Liver (tissue), 9 donors: ENCODE results near the gene TRPM1. TPM values are rescaled to one million over a fixed set of nuclear protein-coding genes. Genes with fewer than 3 reads are reported as not detected.

Experiments
- DNase-seq: peaks from one replicate; pipeline ENCODE4 v3.0.0-alpha.2; 2017; ENCODE audit warnings: low spot score
- H3K27ac ChIP-seq, 2 donors: one replicate each; pipeline ENCODE4 v1.7.0; 2013; ENCODE audit warnings: inconsistent platforms in 2 of 2, low read length in 2 of 2, control low read depth in 1 of 2, low read depth in 1 of 2, mild to moderate bottlenecking in 1 of 2
- H3K27me3 ChIP-seq, 4 donors: one replicate each; pipeline versions ENCODE4 v1.6.1 to v1.7.0; 2013; ENCODE audit warnings: low read length in 3 of 4, inconsistent platforms in 1 of 4, mild to moderate bottlenecking in 1 of 4, moderate library complexity in 1 of 4; ENCODE audit not compliant: control insufficient read depth in 4 of 4, insufficient read depth in 4 of 4
- H3K36me3 ChIP-seq, 4 donors: one replicate each; pipeline versions ENCODE4 v1.6.1 to v1.7.0; 2013; ENCODE audit warnings: low read length in 3 of 4, mild to moderate bottlenecking in 3 of 4, low read depth in 1 of 4, moderate library complexity in 1 of 4; ENCODE audit not compliant: control insufficient read depth in 4 of 4, insufficient read depth in 3 of 4
- H3K4me1 ChIP-seq, 4 donors: one replicate each; pipeline versions ENCODE4 v1.6.1 to v1.7.0; 2013; ENCODE audit warnings: low read length in 3 of 4, mild to moderate bottlenecking in 3 of 4, moderate library complexity in 1 of 4; ENCODE audit not compliant: control insufficient read depth in 4 of 4, insufficient read depth in 4 of 4
- H3K4me3 ChIP-seq, 3 donors: one replicate each; pipeline versions ENCODE4 v1.6.1 to v1.7.0; 2013; ENCODE audit warnings: low read length in 3 of 3, control low read depth in 1 of 3, low read depth in 1 of 3, mild to moderate bottlenecking in 1 of 3
- H3K9ac ChIP-seq, 2 donors: one replicate each; pipeline ENCODE4 v1.7.0; 2013; ENCODE audit warnings: low read length in 2 of 2, mild to moderate bottlenecking in 2 of 2, moderate library complexity in 2 of 2, control low read depth in 1 of 2, low read depth in 1 of 2
- H3K9me3 ChIP-seq, 4 donors: one replicate each; pipeline versions ENCODE4 v1.6.1 to v1.7.0; 2013; ENCODE audit warnings: low read length in 3 of 4; ENCODE audit not compliant: control insufficient read depth in 4 of 4
- EGR1 ChIP-seq, 2 donors: IDR thresholded peaks; 2 replicates each; pipeline ENCODE4 v1.6.1; 2016 to 2018; ENCODE audit warnings: antibody characterized with exemption in 2 of 2, low read depth in 2 of 2
- FOXA1 ChIP-seq: IDR thresholded peaks from 2 replicates; pipeline ENCODE4 v1.6.1; 2016; ENCODE audit warnings: antibody characterized with exemption
- FOXA2 ChIP-seq: IDR thresholded peaks from 2 replicates; pipeline ENCODE4 v1.6.1; 2016; ENCODE audit warnings: antibody characterized with exemption
- GABPA ChIP-seq, 2 donors: IDR thresholded peaks in 1 of 2; conservative IDR thresholded peaks in 1 of 2; 2 replicates each; pipeline ENCODE4 v1.6.1; 2016; ENCODE audit warnings: antibody characterized with exemption in 2 of 2, mild to moderate bottlenecking in 1 of 2, moderate library complexity in 1 of 2
- HNF4A ChIP-seq, 2 donors: conservative IDR thresholded peaks; 2 replicates each; pipeline ENCODE4 v1.6.1; 2016; ENCODE audit warnings: antibody characterized with exemption in 2 of 2, mild to moderate bottlenecking in 2 of 2
- HNF4G ChIP-seq: IDR thresholded peaks from 2 replicates; pipeline ENCODE4 v1.6.1; 2016; ENCODE audit warnings: antibody characterized with exemption
- JUND ChIP-seq, 2 donors: IDR thresholded peaks; 2 replicates each; pipeline ENCODE4 v1.6.1; 2016; ENCODE audit warnings: antibody characterized with exemption in 2 of 2
- NR2F2 ChIP-seq: IDR thresholded peaks from 2 replicates; pipeline ENCODE4 v1.6.1; 2016; ENCODE audit warnings: antibody characterized with exemption
- RAD21 ChIP-seq, 2 donors: IDR thresholded peaks; 2 replicates each; pipeline ENCODE4 v1.6.1; 2016; ENCODE audit warnings: antibody characterized with exemption in 2 of 2, mild to moderate bottlenecking in 2 of 2
- RXRA ChIP-seq, 2 donors: IDR thresholded peaks; 2 replicates each; pipeline ENCODE4 v1.6.1; 2017 to 2018; ENCODE audit warnings: antibody characterized with exemption in 2 of 2, mild to moderate bottlenecking in 1 of 2
- SP1 ChIP-seq: IDR thresholded peaks from 2 replicates; pipeline ENCODE4 v1.6.1; 2018; ENCODE audit warnings: antibody characterized with exemption, mild to moderate bottlenecking
- TAF1 ChIP-seq: conservative IDR thresholded peaks from 2 replicates; pipeline ENCODE4 v1.6.1; 2016; ENCODE audit warnings: antibody characterized with exemption, mild to moderate bottlenecking
- YY1 ChIP-seq: IDR thresholded peaks from 2 replicates; pipeline ENCODE4 v1.6.1; 2016; ENCODE audit warnings: antibody characterized with exemption, mild to moderate bottlenecking
- WGBS: extraction: QIAGEN DNeasy Blood & Tissue Kit; methylation state at CpG from one replicate; pipeline ENCODE4 v1.1.7; 2013; 5-methylcytosine and 5-hydroxymethylcytosine counted together
- polyA plus RNA-seq, 2 donors: library from polyadenylated mRNA; stranded (reverse) in 1 of 2; unstranded in 1 of 2; fragments of 200-250 nt in 1 of 2; fragments of >200 nt in 1 of 2; fragmentation: Nextera tagmentation in 1 of 2; extraction: Ambion mirVana in 1 of 2; gene quantifications; one replicate each; pipeline versions ENCODE4 v1.2.1 to v1.2.3, GENCODE V29; 2013 to 2015
- total RNA-seq, 2 donors: library from RNA; depleted of rRNA; stranded (reverse); fragments of >200 nt; gene quantifications; one replicate each; pipeline ENCODE4 v1.2.3, GENCODE V29; 2014
- TF ChIP-seq, protein P1 (sequence below): fragments of 150-350 bp; IDR thresholded peaks from 2 replicates; pipeline ENCODE4 v1.5.1; 2017; ENCODE audit warnings: improper control_type of control experiment, low read depth, low read length; ENCODE audit not compliant: missing input control
- TF ChIP-seq, protein P2 (sequence below): IDR thresholded peaks from 2 replicates; pipeline ENCODE4 v1.6.1; 2016; ENCODE audit warnings: antibody characterized with exemption
- TF ChIP-seq, protein P3 (sequence below): IDR thresholded peaks from 2 replicates; pipeline ENCODE4 v1.6.1; 2016; ENCODE audit warnings: antibody characterized with exemption
- TF ChIP-seq, protein P4 (sequence below): IDR thresholded peaks from 2 replicates; pipeline ENCODE4 v1.6.1; 2016; ENCODE audit warnings: antibody characterized with exemption, mild to moderate bottlenecking
- TF ChIP-seq, protein P5 (sequence below): IDR thresholded peaks from 2 replicates; pipeline ENCODE4 v1.6.1; 2016; ENCODE audit warnings: antibody characterized with exemption
- donor health status: healthy.
- donor health status: healthy.
- donor health status: healthy.
- donor health status: healthy.
- donor health status: healthy.

TRPM1 gene
- total and polyA plus RNA-seq, 4 donors, result not detected

DNA sequence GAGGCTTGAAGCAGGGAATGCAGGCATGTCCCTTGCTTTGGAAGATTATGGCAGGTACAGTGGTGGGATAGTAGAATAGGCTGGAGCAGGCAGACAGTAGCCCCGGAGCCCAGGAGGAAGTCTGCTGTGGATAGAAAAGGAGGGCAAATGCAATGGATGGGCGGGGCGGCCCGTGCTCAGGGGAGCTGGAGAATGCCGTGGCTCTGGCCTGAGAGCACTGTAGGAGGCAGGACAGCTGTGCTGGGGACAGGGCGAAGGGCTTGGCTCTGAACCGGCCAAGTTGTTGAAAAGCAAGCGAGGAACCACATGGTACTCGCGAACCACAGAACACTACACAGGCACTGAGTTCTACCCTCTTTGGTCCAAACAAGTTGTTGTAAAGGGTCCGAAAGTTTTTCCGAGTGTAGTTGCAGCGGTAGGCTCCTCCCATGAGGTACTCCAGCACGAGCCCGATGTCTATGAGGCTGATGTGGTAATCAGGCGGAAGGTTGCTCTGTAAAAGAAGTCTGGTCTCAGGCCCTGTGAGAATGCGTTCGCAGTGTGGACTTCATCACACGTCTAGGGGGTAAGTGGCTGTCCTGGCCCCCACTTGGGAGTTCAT is 54.7 kb downstream of the TRPM1 start (continued):
- TF ChIP-seq, protein P1, sequence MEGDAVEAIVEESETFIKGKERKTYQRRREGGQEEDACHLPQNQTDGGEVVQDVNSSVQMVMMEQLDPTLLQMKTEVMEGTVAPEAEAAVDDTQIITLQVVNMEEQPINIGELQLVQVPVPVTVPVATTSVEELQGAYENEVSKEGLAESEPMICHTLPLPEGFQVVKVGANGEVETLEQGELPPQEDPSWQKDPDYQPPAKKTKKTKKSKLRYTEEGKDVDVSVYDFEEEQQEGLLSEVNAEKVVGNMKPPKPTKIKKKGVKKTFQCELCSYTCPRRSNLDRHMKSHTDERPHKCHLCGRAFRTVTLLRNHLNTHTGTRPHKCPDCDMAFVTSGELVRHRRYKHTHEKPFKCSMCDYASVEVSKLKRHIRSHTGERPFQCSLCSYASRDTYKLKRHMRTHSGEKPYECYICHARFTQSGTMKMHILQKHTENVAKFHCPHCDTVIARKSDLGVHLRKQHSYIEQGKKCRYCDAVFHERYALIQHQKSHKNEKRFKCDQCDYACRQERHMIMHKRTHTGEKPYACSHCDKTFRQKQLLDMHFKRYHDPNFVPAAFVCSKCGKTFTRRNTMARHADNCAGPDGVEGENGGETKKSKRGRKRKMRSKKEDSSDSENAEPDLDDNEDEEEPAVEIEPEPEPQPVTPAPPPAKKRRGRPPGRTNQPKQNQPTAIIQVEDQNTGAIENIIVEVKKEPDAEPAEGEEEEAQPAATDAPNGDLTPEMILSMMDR, result no peak
- TF ChIP-seq HNF4G, result no peak

DNA sequence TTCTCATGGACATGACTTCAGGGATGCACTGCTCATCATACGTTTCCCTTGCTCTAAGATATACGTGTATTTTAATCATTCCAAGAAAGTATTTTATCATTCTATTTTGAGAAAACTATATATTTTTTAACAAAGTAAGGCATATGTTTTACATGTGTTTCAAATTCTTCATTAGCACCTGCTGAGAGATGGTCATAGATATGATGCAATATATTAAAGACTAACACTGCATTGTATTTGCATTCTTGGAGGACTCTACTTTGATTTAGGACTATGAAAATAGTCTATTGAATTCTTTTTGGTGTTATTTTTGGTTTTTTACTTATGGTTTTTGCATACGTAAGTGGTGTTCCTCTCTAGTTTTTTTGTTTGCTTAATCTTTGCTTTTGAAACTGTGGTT is 55.9 kb downstream of the TRPM1 start:
- H3K4me1 ChIP-seq, result no peaks in the 10 kb centered on the region
- H3K27ac ChIP-seq, result no peak overlapping the region
- no peak overlapping the region for H3K9ac ChIP-seq
- H3K4me3 ChIP-seq, result no peak overlapping the region
- H3K27me3 ChIP-seq, result no peaks in the 10 kb centered on the region
- 94% methylated on average over 3 of the region's 3 CpGs for WGBS
- no peaks in the 10 kb centered on the region for H3K9me3 ChIP-seq
- TF ChIP-seq JUND (IDR thresholded peaks at IDR 0.05) (no peak), NR2F2 (no peak), EGR1 (IDR thresholded peaks at IDR 0.05; ENCODE audit: low read depth in 2 of 2) (no peak), RXRA (IDR thresholded peaks at IDR 0.05) (no peak), TAF1 (no peak), SP1 (no peak), GABPA (IDR thresholded peaks at IDR 0.05 in 1 of 2, conservative IDR thresholded peaks at IDR 0.05 in 1 of 2) (no peak), RAD21 (IDR thresholded peaks at IDR 0.05) (no peak), FOXA2 (no peak), HNF4A (conservative IDR thresholded peaks at IDR 0.05) (no peak), FOXA1 (no peak), HNF4G (no peak), YY1 (no peak)
- TF ChIP-seq, protein P2, sequence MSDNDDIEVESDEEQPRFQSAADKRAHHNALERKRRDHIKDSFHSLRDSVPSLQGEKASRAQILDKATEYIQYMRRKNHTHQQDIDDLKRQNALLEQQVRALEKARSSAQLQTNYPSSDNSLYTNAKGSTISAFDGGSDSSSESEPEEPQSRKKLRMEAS, result no peak
- TF ChIP-seq, protein P3, sequence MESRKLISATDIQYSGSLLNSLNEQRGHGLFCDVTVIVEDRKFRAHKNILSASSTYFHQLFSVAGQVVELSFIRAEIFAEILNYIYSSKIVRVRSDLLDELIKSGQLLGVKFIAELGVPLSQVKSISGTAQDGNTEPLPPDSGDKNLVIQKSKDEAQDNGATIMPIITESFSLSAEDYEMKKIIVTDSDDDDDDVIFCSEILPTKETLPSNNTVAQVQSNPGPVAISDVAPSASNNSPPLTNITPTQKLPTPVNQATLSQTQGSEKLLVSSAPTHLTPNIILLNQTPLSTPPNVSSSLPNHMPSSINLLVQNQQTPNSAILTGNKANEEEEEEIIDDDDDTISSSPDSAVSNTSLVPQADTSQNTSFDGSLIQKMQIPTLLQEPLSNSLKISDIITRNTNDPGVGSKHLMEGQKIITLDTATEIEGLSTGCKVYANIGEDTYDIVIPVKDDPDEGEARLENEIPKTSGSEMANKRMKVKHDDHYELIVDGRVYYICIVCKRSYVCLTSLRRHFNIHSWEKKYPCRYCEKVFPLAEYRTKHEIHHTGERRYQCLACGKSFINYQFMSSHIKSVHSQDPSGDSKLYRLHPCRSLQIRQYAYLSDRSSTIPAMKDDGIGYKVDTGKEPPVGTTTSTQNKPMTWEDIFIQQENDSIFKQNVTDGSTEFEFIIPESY, result no peak
- TF ChIP-seq, protein P4, sequence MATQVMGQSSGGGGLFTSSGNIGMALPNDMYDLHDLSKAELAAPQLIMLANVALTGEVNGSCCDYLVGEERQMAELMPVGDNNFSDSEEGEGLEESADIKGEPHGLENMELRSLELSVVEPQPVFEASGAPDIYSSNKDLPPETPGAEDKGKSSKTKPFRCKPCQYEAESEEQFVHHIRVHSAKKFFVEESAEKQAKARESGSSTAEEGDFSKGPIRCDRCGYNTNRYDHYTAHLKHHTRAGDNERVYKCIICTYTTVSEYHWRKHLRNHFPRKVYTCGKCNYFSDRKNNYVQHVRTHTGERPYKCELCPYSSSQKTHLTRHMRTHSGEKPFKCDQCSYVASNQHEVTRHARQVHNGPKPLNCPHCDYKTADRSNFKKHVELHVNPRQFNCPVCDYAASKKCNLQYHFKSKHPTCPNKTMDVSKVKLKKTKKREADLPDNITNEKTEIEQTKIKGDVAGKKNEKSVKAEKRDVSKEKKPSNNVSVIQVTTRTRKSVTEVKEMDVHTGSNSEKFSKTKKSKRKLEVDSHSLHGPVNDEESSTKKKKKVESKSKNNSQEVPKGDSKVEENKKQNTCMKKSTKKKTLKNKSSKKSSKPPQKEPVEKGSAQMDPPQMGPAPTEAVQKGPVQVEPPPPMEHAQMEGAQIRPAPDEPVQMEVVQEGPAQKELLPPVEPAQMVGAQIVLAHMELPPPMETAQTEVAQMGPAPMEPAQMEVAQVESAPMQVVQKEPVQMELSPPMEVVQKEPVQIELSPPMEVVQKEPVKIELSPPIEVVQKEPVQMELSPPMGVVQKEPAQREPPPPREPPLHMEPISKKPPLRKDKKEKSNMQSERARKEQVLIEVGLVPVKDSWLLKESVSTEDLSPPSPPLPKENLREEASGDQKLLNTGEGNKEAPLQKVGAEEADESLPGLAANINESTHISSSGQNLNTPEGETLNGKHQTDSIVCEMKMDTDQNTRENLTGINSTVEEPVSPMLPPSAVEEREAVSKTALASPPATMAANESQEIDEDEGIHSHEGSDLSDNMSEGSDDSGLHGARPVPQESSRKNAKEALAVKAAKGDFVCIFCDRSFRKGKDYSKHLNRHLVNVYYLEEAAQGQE, result no peak
- TF ChIP-seq, protein P1, result no peak
- TF ChIP-seq, protein P5, sequence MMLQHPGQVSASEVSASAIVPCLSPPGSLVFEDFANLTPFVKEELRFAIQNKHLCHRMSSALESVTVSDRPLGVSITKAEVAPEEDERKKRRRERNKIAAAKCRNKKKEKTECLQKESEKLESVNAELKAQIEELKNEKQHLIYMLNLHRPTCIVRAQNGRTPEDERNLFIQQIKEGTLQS, result no peak
- no peak for DNase-seq
- no peaks in the 10 kb centered on the region for H3K36me3 ChIP-seq
